ENCODE data around the gene DHRS1. TPM values are rescaled to one million over a fixed set of nuclear protein-coding genes. Genes with fewer than 3 reads are reported as not detected.
"Not testable (repeated sequence)": the region's sequence is repeated elsewhere in the genome, so short reads cannot be mapped to it uniquely, and the experiment has no call there.

DHRS1 gene
- total RNA-seq, 1 donor: 13.8 TPM

- TF ChIP-seq CTCF (IDR thresholded peaks at IDR 0.05; ENCODE audit: insufficient read depth, low read depth, low read length): peak; percentile 78
- DNase-seq (ENCODE audit: low read depth): peak; percentile 56
Observed at GRCh38 chr14:24332268-24332993, 32.9 kb upstream of the DHRS1 start.

GRCh38 chr14:24331731-24332267 lies 32.2 kb upstream of the DHRS1 start:
- no peak for TF ChIP-seq CTCF (IDR thresholded peaks at IDR 0.05; ENCODE audit: insufficient read depth, low read depth, low read length)
- DNase-seq (ENCODE audit: low read depth): no peak
- H3K4me3 ChIP-seq (ENCODE audit: low read depth, low read length): no peak overlapping the region

More at GRCh38 chr14:24332268-24332993, 32.9 kb upstream of the DHRS1 start:
- H3K4me3 ChIP-seq (ENCODE audit: low read depth, low read length): no peak overlapping the region

- no peak overlapping the region for H3K4me3 ChIP-seq (ENCODE audit: low read depth, low read length)
- TF ChIP-seq CTCF (IDR thresholded peaks at IDR 0.05; ENCODE audit: insufficient read depth, low read depth, low read length): no peak
- no peak for DNase-seq (ENCODE audit: low read depth)
Observed at GRCh38 chr14:24330973-24331674, 31.5 kb upstream of the DHRS1 start.

- no peak for DNase-seq (ENCODE audit: low read depth)
- no peak overlapping the region for H3K4me3 ChIP-seq (ENCODE audit: low read depth, low read length)
- TF ChIP-seq CTCF (IDR thresholded peaks at IDR 0.05; ENCODE audit: insufficient read depth, low read depth, low read length): no peak
Observed at GRCh38 chr14:24329736-24330135, 30.2 kb upstream of the DHRS1 start.

- no peak for TF ChIP-seq CTCF (IDR thresholded peaks at IDR 0.05; ENCODE audit: insufficient read depth, low read depth, low read length)
- DNase-seq (ENCODE audit: low read depth): no peak
- H3K4me3 ChIP-seq (ENCODE audit: low read depth, low read length): no peak overlapping the region
Observed at GRCh38 chr14:24329073-24329663, 29.6 kb upstream of the DHRS1 start.

- peak; percentile 42 for TF ChIP-seq CTCF (IDR thresholded peaks at IDR 0.05; ENCODE audit: insufficient read depth, low read depth, low read length)
- not testable (repeated sequence) for DNase-seq (ENCODE audit: low read depth)
Observed at GRCh38 chr14:24327914-24328313, 28.3 kb upstream of the DHRS1 start.

More at GRCh38 chr14:24327914-24328313, 28.3 kb upstream of the DHRS1 start:
- not testable (repeated sequence) for H3K4me3 ChIP-seq (ENCODE audit: low read depth, low read length)
